GM18858 (cell line): Measurements from ENCODE around the gene RPS27L.
A peak's percentile ranks its signal among the peaks of the same experiment; 100 is the strongest.
"Not testable (repeated sequence)": the region's sequence is repeated elsewhere in the genome, so short reads cannot be mapped to it uniquely, and the experiment has no call there.

Experiments used
- ATAC-seq: cut with Tn5 transposase; IDR thresholded peaks from one replicate; pipeline ENCODE4 v1.9.1; 2021; ENCODE audit not compliant: unreplicated experiment

RPS27L gene

GRCh38 chr15:63140936-63141335 lies 16.3 kb downstream of the RPS27L start:
- no peak for ATAC-seq

GRCh38 chr15:63136742-63137141 lies 20.5 kb downstream of the RPS27L start:
- no peak for ATAC-seq

DNA sequence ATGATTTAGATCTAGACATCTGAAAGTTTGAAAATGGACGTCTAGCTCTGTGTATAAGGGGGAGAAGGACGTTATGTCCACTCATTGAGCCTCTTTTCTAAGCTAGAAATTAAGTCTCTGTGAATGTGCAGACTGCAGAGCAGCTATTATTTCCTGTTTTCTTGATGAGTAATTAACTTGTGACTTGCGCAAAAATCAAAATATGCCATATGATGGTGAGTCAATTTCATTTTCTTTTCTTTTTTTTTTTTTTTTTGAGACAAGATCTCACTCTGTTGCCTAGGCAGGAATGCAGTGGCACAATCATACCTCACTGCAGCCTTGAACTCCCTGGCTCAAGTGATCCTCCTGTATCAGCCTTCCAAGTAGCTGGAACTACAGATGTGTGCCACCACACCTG lies 21.5 kb downstream of the RPS27L start:
- no peak for ATAC-seq

DNA sequence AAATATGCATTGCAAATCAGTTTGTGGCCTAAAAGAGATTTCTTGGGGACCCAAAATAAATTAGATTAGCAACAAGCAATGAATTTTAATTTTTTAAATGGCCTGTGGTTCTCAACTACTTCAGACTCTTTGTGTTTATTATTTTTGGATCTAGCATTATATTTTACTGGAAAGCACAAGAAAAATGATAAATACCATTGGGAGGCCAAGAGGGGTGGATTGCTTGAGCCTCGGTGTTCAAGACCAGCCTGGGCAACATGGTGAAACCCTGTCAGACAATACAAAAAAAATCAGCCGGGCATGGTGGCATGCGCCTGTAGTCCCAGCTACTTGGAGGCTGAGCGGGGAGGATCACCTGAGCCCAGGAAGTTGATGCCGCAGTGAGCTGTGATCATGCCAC lies 22.0 kb downstream of the RPS27L start:
- ATAC-seq: no peak

DNA sequence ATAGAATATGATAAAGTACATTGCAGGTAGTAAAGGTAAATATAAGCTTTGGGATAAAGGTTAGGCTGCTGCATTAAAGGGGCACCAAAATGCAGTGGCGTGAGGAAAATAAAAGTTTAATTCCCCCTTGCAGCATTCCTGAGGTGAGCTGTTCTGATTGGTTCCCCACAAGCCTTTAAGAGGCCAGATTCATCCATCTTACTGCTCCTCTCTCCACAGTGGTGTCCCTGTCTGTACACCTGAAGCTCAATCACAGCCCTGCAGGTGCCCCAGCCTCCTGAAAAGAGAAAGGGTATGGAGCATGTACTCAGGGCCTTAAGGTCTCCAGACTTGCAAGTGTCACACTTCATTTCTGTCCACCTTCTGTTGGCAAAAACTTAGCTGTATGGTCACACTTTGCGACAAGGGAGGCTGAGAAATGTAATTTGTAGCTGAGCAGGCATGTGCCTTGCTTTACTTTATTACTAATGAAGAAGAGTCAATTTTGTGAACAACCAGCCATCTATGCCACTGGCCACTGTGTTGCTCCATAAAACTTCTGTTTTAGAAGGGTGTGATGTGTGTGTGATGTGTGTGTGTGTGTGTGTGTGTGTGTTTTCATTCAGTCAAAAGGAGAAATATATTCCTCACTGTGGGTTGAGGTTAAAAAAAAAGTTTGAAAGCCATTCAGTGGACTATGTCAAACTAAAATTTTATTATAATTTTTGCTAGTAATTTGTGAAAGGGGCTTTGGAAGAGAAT lies 22.9 kb downstream of the RPS27L start:
- ATAC-seq: no peak

DNA sequence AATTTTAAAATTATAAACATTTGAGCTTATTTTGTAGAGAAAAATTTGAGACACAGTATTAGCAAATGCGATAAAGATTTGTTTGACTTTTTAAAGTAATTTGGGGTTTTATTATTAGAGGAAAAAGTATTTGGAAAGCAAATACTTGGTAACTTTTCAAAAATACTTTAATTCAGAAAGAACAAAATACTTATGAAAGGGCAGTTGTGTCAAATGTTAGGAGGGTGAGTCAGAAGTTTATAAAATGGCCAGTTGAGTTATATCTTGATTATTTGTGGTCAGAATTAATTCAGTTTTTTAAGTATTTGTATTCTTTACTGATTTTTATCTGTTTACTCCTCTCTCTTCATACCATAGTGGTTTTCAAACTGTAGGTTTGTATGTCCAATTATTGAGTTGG lies 23.5 kb downstream of the RPS27L start:
- ATAC-seq: no peak

DNA sequence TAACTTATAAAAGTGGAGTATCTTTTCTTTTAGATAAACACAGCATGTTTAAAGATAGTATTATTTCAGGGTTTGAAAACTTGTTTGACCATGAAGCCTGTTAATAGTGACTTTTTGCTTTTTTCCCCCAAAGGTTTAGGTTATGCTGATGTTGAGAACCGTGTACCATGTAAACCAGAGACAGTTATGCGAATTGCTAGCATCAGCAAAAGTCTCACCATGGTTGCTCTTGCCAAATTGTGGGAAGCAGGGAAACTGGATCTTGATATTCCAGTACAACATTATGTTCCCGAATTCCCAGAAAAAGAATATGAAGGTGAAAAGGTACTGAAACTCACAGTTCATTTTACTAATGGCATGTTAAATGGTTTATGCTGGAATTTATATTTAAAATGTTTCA lies 30.6 kb downstream of the RPS27L start:
- ATAC-seq: no peak

GRCh38 chr15:63124506-63124905 lies 32.8 kb downstream of the RPS27L start:
- ATAC-seq: no peak

- ATAC-seq: peak; percentile 57
Observed at GRCh38 chr15:63122002-63122875, 35.0 kb downstream of the RPS27L start.

DNA sequence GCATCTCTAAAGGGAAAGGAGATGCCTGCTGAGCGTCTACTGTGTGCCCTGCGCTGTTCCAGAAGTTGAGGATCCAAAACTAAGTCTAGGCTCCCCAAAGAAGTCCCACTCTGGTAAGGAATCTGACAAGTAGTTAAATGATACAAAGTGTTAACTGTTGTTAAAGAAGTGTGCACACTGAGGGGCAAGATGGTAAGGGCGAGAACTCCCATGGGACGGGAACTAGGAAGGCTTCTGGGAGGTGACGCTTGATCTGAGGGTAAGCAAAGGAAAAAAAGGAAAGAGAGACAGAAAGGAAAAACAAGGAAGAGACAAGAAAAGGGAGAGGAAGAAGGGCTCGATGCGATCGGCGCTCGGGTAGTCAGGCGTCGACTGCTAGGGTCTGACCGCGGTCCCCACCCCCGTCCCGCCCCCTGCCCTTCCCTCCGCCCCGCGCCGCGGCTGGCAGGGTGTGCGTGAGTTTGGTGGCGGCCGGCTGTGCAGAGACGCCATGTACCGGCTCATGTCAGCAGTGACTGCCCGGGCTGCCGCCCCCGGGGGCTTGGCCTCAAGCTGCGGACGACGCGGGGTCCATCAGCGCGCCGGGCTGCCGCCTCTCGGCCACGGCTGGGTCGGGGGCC lies 35.8 kb downstream of the RPS27L start, which contains the start of gene LACTB:
TSS of gene LACTB (plus strand) at position 480 of the 620 bp plus-strand sequence. CDS start at position 491, 11 bp downstream.
- peak; percentile 60 for ATAC-seq

GRCh38 chr15:63118854-63119253 lies 38.4 kb downstream of the RPS27L start:
- no peak for ATAC-seq

GRCh38 chr15:63114465-63114864 lies 42.8 kb downstream of the RPS27L start:
- ATAC-seq: no peak

GRCh38 chr15:63112871-63113270 lies 44.4 kb downstream of the RPS27L start:
- no peak for ATAC-seq

DNA sequence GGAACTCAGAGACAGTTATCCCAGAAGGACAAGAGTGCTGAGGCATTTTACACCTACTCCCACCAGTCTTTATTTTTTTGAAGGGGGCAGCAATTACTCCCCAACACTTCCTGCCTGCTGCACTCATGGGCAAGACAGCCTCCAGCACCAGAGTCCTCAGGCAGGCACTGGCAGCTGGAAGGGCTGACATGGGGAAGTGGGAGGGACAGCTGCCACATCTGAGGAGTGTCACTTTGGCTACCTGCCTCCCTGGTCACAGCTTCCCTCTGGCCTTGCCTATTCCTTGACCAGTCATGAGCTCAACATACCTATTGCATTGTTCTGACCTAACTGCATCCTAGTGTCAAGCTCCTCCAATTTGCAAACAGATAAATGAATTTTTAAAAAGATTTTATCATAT lies 45.8 kb downstream of the RPS27L start:
- no peak for ATAC-seq

DNA sequence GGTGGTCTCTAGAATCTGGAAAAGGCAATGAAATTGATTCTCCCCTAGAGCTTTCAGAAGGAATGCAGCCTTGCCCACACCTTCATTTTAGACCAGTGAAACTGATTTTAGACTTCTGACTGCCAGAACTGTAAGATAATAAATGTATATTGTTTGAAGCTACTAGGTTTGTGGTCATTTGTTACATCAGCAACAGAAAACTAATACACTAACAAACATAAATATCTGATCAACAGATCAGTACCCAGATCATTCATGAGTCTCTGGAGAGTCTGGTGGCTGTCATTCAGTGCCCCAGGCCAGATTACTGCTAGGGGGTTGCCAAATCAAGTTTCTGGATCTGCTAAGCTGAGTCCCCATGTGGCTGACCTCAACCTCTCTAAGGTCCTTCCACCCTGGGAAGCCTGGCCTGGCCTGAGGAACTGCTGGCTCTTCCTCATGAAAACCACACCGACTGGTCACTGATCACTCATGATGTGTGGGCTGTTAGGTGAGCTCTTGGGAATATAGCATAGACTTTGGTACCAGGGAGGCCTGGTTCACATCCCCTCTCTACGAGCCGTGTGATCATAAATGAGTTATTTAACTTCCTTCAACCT lies 46.8 kb downstream of the RPS27L start:
- no peak for ATAC-seq

DNA sequence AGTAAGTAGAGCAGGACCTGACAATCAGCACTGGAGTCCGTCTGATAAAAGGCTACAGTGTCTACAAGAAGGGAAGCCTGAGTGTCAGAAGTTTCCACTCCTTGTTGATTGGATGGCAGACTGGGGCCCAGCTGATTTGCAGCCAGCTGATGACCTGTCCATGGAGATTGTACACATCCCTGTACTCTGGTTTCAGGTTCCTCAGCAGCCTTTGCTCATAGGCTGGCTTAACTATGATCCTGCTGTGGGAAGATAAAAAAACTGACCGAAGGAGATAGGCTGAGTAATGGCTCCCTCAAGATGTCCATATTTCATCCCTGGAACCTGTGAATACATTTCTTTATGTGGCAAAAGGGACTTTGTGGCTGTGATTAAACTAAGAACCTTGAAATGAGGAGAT lies 47.4 kb downstream of the RPS27L start:
- no peak for ATAC-seq

GRCh38 chr15:63109498-63109897 lies 47.8 kb downstream of the RPS27L start:
- ATAC-seq: no peak

DNA sequence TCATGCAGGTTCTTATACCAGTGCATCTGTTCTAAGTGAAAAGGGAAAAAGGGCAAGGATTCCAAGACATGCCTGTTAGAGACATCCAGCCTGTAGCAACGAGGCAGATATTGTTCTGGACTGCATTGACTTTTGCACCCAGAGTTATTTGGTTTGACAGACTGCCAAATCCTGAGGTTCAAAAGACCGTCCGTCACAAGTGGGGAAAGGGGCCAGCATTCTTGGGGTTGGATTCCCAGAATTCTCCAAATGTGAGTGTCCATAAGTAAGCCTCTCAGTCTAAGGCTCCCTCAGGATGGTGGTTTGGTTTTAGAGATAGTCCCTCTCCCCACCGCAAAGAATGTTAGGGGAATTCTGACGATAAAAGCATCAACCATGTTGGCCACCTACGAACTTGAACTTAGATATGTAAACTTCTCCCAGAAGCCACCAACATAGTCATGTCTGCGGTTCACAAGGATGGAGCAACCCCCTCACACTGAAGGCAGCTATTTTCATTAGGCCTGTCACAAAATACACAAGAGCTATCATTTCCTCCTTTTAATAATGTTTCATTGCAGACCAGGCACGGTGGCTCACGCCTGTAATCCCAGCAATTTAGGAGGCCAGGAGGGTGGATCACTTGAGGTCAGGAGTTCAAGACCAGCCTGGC lies 49.3 kb downstream of the RPS27L start:
- ATAC-seq: no peak

GRCh38 chr15:63105354-63105753 lies 51.9 kb downstream of the RPS27L start:
- ATAC-seq: not testable (repeated sequence)

GRCh38 chr15:63104727-63105126 lies 52.5 kb downstream of the RPS27L start:
- ATAC-seq: no peak

DNA sequence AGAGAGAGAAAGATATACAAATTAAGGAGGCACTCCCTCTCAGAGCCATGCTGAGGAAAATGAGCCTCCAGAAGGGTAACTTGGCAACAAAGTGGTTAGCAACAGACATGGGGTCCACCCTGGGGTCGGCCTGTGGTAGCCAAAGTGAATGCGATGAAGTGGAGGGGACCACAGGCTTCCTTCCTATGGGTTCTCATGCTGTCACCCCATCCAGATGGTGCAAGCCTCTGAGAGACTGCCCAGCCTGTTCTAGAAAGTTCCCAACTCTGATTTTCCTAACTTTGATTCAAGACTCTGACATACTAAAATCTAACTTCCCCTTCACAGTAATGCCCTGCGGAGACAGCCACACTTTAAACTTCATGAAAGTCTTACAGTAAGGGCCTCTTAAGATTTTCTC lies 53.9 kb downstream of the RPS27L start:
- ATAC-seq: no peak
